Hindlimb muscle (tissue), 1 donor: ENCODE data around the gene CDON. TPM values are rescaled to one million over a fixed set of nuclear protein-coding genes. Genes with fewer than 3 reads are reported as not detected.
"Not testable (repeated sequence)": the region's sequence is repeated elsewhere in the genome, so short reads cannot be mapped to it uniquely, and the experiment has no call there.

Source experiments
- DNase-seq: peaks from one replicate; pipeline ENCODE4 v3.0.0-alpha.2; 2013
- polyA plus RNA-seq: library from polyadenylated mRNA; unstranded; fragments of 120-200 nt; gene quantifications from one replicate; pipeline ENCODE4 v1.2.1, GENCODE V29; 2013; ENCODE audit not compliant: insufficient read length

Gene CDON
- polyA plus RNA-seq, 1 donor: 19.4 TPM

DNA sequence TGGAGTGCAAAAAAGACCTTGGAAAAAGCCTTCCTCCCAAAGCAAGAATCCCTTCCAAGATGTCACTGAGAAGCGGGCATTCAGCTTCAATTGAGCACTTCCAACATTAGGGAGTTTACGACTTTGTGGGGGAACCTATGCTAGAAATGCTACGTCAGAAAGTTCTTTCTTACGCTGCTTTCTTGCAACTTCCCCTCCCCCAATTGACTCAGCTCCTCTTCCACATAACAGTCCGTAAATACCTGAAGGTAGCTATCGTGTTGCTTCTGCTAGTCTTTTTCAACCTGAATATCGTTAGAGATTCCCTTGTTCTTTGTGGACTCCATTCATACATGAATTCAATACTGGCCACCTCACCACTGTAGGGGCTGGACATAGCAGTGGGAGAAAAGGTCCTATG lies 69.8 kb downstream of the CDON start:
- DNase-seq: no peak

DNA sequence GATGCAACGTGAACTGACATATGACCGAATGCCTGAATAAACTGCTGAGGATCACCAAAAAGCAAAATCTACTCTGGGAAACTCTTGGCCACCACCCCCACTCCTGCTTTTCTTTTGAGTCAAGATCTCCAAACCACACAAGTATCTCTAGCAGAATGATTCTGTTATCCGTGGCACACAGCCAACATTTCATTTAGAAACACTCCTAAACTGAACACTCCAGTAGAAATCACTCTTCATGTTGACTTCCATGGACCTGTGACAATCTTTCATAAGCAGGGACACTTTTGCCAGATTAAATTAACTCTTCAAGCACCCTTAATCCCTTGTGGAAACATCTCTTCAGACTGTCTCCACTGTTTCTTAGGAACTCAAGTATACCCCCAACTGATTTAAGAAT lies 72.4 kb downstream of the CDON start:
- DNase-seq: no peak

GRCh38 chr11:125987066-125987641 lies 75.5 kb downstream of the CDON start:
- DNase-seq: no peak

DNA sequence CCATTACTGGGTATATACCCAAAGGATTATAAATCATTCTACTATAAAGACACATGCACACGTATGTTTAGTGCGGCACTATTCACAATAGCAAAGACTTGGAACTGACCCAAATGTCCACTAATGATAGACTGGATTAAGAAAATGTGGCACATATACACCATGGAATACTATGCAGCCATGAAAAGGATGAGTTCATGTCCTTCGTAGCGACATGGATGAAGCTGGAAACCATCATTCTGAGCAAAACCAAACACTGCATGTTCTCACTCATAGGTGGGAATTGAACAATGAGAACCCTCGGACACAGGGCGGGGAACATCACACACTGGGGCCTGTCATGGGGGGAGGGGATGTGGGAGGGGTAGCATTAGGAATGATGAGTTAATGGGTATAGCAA lies 76.7 kb downstream of the CDON start:
- DNase-seq: not testable (repeated sequence)

GRCh38 chr11:125982348-125982730 lies 80.3 kb downstream of the CDON start:
- no peak for DNase-seq

GRCh38 chr11:125980436-125980835 lies 82.2 kb downstream of the CDON start:
- no peak for DNase-seq

DNA sequence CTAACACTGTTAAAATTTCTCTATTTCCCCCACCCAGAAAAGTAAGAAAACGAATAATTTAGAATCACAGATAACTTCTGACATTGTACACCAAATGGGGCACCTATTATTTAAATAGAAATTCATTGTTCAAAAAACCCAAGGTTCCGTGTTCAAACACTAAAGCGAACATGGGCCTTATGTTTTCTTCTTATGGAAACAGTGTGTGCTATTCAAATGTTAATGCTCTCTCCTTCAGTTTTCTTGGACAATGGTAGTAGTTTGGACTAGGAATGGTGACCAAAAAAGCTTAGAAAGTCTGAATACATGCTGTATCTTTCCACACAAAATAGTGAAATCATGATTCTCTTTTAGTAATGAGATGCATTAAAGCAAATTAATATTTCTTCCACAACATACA lies 83.2 kb downstream of the CDON start:
- DNase-seq: no peak

DNA sequence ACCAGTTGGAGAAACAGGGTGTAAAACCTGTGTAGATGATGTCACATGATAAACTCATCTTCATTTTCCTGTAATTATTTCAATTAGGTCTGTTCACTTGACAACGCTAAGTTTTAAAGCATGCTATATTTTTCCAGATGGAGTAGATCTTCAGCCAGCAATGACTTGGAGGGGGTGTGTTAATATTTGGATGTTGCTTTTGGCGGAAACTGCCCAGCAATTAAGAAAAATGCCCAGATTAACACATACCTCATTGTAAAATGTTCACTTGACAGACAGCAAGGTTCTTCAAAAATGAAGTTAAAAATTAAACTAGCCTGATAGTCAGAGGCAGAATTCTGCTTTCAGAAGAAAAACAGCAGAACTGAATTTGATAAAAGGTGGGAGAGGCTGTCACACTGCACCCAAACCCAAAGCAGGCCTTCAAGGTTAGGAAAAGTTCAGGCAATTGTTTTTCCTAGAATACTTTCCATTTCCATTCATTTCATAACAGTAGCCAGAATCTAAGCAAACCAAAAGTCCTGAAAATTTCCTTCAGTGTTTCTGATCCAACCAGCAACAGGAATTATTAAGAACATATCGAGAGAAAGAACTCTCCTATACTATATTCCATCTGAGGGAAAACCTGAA lies 83.8 kb downstream of the CDON start:
- DNase-seq: peak; percentile 48

- no peak for DNase-seq
These were observed 84.4 kb downstream of the CDON start for GRCh38 chr11:125978181-125978716.

DNA sequence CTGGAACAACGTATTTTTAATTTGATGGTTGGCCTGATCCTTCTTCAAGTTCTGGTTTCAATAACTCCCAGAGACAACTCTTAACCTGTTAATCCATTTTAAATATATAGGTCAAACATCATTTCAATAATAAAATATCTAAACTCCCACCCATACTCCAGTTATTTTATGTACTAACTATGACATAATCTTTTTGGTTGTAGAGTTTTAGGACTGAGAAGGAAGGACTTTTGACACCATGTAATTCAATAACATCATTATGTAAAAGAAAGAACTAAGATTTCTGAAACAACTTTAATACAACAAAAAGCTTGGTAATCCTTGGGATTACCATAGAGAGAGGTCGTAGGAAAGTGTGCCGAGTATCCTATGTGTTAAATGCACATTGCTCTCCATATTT lies 85.3 kb downstream of the CDON start:
- no peak for DNase-seq

DNA sequence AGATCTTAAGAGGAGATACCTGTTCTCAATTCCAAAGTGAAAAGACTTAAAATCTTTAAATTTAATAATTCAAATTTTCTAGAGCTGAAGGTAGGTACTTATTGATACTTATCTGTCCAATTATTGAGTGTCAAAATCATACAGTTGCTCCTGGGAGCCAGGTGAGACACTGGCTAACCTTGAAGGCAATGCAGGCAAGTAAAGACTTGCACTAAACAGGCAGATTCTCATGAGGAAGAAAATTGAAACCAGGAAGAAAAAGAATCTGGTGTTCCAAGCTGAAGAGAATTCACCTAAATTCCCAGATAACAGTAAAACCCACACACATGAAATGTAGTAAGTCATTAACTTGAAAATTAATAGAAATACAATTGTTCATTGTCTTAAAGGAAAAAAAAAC lies 86.5 kb downstream of the CDON start:
- DNase-seq: no peak

DNA sequence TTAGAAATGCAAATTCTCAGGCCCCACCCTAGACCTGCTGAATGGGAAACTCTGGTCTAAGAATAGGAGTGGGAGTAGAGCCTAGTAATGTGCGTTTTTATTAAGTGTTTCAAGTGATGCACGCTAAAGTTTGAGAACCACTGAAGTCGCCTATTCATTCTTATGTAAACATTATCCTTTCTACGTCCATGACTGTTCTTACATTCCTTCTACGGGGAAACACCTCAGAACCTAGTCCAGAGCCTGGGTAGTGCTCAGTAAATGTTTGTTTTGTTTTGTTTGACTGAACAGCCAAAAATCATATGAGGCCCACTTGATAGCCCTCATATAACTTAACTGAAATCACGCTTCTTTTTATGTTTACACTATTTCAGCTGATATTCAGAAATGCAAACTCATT lies 87.0 kb downstream of the CDON start:
- no peak for DNase-seq

DNA sequence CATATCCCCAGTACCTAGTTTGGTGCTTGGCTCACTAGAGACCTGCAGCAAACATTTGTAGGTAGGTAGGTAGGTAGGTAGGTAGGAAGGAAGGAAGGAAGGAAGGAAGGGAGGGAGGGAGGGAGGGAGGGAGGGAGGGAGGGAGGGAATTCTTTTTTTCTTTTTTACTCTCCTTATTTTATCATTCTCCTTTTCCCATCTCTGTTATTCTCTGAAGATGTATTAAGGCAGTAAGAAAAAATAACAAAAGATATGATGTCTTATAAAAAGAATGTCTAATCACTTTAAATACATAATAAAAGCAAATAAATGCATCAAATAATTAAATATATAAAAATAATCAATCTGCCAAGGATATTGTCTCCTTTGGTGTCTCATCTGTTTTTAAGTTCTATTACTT lies 88.4 kb downstream of the CDON start:
- DNase-seq: no peak

GRCh38 chr11:125971618-125972017 lies 91.0 kb downstream of the CDON start:
- no peak for DNase-seq

DNA sequence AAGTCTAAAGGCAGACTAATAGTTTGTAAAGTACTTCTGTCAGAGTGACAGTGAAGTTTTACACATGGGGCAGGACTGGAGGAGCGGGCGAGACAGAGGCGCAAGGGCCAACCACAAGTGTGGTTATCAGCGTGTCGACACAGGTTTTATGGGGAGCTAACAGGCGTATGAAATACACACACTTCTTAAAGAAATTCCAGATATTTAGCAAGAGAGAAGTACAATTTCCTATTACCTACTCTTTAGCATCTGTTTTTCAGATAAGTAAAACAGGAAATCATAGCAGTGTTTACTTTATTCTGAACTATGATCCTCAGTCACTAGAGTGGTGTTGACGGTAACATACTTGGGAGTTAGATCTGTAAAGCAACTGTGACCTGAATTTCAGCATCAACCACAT lies 94.3 kb downstream of the CDON start:
- DNase-seq: no peak

DNA sequence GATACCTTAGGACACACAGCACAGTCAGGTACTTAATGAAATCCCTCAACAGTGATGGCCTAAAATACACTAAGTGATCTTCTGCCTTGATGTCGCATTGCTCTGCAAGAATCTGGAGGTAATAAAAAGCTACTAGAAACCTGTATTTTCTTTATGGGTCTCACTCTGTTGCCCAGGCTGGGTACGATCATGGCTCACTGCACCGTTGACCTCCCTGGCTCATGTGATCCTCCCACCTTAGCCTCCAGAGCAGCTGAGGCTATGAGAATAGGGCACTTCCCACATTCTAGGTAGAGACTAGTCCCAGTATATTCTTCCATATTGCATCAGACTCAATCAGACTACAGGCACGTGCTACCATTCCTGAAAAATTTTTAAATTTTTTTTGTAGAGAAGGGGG lies 95.2 kb downstream of the CDON start:
- DNase-seq: no peak

DNA sequence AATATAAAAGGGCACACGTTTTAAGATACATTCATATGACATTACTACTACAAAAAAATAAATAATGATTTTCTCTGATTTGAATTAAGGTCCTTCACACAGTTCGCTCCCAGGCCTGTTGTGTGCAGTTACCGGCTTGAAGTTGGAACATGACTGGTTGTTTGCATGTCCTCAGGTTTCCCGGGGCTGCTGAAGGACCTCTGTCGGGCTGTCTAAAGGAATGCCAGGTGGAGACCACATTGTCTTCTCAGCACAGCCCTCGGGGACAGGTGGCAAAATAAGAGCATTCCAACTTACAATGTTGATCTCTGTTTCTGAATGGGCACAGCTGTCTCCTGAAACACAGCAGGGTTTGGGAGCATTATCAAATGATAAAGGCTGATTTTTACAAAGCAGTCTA lies 101.9 kb downstream of the CDON start:
- no peak for DNase-seq

GRCh38 chr11:125959931-125960330 lies 102.7 kb downstream of the CDON start:
- no peak for DNase-seq

DNA sequence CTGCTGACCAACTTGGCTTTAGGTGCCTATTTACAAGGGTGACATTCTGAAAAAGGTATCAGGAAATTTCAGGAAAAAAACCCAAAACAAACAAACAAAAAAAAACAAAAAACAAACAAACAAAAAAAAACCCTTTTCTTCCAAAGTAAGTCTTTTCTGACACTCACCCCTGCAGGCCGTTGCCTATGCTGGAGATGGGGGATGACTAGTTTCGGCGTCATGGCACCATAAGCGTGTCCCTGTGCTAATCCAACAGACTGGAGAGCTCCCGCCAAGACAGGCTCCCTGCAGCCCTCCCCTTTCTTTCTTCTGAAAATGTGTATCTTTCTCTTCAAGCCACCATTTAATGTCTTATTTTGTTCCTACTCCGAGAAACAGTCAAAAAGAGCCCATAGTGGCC lies 103.2 kb downstream of the CDON start:
- no peak for DNase-seq

DNA sequence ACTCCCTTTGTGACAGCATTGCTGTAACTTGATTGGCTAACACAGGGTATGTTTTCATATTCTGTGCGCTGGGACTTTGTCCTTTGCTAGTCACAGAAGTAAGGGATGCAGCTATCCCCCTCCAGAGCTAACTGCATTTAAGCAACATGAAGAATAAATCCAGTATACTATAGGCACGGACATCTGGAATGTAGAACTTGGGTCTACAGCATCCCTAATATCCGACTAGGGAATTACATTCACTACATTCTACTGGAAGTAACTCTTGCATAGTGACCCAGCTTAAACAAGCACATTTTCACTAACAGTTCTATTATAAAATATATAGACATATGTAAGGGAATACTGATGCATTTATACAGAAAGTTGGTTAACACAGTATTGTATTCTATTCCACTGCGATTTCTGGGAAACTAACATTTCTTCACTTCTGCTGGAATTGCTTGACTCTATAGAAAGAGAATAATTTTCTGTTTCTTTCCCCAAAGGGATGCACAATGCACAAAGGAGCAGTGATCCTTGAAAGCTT lies 103.7 kb downstream of the CDON start:
- no peak for DNase-seq

- no peak for DNase-seq
These were observed 104.9 kb downstream of the CDON start for GRCh38 chr11:125957618-125958332.

DNA sequence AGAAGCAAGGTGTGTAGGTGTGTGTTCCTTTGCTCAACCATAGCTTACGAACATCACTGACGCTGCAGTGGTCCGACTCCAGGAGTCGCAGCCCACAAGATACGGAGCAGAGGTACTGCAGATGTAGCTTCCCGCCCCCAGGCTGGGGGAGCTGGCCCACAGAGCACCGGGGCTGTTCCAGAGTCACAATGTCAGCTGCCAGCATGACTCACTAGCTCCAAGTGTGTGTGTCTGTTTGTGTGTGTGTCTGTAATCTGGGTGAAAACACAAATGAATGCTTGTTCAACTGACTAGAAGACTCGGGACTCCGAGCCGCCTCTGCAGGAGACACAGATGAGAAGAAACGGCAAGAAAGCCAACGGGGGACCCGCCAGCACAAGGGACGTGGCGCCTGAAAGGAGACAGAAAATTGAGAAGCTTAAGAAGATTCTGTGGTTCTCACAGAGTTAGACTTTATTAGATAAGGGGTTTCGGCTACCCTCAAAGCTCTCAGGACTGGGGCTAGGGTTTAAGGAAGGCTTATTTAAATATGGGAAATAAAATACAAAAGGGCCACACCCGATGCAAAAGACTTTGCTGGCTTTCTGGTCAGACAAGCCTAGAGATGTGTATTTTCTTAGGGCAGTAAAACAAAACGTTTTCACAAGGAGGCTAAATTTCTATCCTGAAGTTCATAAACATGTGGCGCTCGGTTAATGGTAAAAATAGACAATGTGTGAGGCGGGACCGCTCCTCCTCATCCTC lies 106.1 kb downstream of the CDON start:
- no peak for DNase-seq

DNA sequence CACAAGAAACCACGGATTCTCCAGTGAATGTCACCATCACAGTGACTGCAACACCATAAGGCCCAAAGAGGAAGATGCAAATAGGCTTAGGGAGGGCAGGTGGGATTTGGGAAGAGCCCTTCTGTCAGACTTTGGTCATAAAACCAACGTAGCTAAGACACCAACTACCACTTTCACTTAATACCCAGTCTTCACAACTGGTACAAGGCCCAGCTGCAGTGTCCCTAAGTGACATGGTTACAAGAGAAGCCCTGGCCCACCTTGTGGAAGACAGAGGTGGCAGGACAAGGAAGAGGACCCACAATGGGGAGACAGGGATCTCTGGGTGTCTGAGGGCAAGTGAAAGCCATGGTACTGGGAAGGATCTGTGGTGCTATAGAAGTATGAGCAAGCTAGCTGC lies 106.8 kb downstream of the CDON start:
- DNase-seq: no peak
